Inferior parietal cortex (tissue), 1 donor: ENCODE data around the gene ZNRF3.
A peak's percentile ranks its signal among the peaks of the same experiment; 100 is the strongest.
"Not testable (repeated sequence)": the region's sequence is repeated elsewhere in the genome, so short reads cannot be mapped to it uniquely, and the experiment has no call there.

ENCODE experiments used
- DNase-seq: peaks from one replicate; pipeline ENCODE4 v3.0.0-alpha.2; 2016; ENCODE audit errors: extremely low spot score

Gene ZNRF3

DNA sequence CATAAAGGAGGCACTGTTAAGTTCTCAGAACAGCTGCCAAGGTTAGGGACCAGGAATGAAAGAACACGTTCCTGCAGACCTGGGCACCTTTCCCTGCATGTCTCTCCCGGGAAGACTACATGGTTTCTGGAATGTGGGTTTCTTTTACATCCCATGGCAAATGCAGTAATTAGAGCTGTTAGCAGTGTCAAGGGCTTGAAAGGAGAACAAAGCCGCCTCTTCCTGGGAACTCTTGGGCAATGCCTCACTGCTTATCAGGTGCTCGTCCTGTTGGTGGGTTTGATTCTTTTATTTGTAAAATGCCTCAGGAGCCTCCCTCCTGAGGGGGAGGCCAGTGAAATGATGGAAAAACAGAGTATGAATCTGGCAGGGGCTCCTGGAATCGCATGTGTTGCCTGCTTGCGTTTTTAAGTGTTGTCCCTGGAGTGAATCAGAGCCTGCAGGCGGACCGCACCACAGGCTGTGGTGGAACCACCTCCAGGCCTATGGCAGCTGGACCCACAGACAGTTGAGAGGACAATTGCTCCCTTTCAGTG is 179.0 kb downstream of the ZNRF3 start:
- DNase-seq, result no peak

GRCh38 chr22:29065468-29066190 is 182.3 kb downstream of the ZNRF3 start:
- DNase-seq, result no peak

DNA sequence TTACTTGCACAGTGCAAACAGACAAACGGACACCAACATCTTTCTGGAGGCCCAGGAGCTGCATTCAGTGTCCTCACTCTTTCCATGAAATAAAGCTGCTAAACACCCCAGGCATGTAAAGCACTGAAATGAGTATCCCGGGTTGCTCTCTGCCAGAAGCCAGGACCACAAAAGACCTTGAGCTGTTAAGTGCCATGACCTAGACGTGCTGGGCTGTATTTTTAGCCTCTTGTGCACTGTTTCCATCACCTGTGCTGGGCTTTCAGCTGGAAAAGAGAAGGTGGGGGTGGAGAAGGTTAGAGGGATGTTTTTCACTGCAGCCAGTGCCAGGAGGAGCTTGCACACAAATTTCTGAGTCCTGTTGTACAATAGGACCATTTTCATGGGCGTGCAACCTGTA is 186.1 kb downstream of the ZNRF3 start:
- DNase-seq, result no peak

- DNase-seq, result no peak
Measured at GRCh38 chr22:29070490-29070889, 187.1 kb downstream of the ZNRF3 start.

DNA sequence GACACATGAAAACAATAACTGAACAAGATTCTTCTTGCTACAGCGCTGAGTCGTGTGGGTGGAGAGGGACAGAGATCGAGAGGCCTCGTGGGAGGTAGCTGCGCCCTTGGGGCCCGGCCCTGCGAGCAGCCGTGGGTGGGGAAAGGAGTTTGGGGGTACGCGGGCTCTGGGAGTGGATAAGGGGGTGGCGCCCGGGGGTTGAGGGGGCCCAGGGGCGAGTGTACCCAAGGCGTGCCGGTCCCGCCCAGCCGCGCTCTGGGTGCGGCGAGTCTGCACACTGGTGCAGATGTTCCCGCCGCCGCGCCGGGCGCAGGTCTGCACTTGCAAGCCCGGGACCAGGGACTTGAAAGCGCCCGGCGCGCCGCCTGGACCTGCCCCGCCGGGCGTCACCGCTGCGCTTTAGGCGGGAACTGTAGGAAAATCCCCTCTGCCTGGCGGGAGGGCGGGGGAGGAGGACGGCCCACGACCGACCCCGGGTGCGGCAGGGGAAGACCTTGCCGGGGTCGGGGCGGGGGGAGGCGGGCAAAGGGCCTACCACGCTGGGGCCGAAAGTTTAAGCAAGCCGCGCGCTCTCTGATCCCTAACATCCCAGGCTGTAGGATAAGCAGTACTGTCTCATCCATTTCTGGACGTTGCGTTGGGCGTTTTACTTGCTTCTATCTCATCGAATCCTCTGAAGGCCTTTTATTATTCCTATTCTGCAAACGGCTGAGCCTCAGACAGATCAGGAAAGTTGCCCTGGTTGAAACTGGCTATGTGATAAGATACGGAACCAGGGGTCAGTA is 188.1 kb downstream of the ZNRF3 start:
- no peak for DNase-seq

- DNase-seq, result peak; percentile 56
Measured at GRCh38 chr22:29072193-29072978, 189.0 kb downstream of the ZNRF3 start.

GRCh38 chr22:29072979-29073617 is 189.7 kb downstream of the ZNRF3 start, which contains the start of gene KREMEN1:
Gene KREMEN1 (plus strand): TSS chr22:29073035. CDS start chr22:29073131, 96 bp downstream.
- DNase-seq, result no peak

GRCh38 chr22:29073618-29074275 is 190.4 kb downstream of the ZNRF3 start:
- DNase-seq, result no peak

- no peak for DNase-seq
Measured at GRCh38 chr22:29074276-29074772, 191.0 kb downstream of the ZNRF3 start.

DNA sequence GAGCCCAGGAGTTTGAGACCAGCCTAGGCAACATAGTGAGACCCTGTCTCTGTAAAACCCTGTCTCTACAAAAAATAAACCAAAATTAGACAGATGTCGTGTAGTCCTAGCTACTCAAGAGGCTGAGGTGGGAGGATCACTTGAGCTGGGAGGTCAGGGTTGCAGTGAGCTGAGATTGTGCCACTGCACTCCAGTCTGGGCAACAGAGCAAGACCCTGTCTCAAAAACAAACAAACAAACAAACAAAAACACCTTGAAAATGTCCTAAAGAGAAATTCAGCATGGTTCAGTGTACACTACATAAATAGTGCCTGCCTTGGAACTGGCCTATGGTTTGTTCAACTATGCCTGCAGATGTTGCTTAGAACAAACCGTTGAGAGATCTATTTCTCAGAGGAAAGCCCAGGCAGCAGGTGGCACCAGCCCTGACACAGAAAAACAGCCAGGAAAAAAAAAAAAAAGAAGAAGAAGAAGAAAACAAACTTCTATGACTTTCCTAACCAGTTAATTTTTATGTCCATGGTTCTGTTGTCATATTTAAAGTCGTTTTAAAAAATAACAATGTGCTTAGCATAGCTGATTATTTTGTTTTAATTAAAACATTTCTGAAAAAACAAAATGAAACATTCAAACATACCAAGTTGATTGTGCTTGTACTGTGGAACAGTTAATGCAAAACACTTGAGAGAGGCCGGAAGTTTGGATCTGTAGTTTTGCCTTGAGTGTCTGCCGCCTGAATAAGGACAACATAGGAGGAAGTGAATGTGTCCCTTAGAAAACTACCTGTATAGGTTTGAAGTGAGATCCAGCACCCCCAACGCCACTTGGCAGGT is 194.9 kb downstream of the ZNRF3 start:
- no peak for DNase-seq

DNA sequence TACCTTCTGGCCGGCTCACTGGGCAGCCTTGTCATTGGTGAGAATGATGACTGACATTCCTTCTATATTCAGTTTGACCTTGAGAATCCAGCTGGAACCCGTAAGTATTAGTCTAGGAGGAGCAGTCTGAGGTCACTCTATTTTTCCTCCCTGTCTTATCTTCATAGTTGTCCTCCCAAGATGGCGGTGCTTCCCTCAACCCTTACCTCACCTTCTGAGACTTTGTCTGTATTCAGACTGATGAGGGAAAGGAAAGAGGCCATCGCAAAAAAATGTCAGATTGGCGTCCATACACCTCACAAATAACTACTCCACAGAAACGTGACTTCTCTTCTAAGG is 195.5 kb downstream of the ZNRF3 start:
- no peak for DNase-seq

- DNase-seq, result no peak
Measured at GRCh38 chr22:29079218-29079901, 196.0 kb downstream of the ZNRF3 start.

DNA sequence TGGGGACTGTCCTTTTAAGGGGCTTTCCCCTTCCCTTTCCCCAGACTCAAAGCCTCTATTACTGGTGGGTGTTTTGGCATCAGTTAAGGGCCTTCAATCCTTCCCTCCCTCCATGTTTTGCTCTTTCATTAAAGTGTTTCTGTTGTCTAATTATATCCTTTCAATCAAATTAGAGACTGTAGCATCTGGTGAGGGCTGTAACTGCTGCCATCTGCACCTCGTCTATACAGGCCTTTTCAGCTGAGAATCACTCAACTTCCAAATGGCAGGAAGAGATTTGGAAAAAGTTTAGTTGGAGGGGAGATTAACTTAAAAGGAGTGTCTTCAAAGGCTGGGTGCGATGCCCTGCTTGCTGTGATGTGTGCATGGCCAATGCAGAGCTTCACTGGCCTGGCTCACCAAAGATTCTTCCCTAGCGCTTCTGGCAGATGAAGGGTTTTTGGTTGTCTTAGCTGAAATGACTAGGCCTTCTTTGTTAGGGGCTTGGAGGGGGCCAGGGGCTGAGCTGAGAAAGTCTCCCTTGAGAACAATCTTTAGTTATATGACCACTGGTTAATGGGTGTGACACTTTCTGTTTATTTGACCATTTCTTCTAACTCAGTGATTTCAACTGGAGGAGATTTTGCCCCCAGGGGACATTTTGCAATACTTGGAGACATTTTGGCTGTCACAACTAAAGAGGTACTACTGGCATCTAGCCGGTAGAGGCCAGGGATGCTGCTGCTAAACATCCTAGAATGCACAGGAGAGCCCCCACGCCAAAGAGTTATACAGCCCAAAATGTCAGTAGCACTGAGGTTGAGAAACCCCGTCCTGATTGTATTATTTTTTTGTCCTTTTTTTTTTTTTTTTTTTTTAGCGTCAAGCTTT is 197.0 kb downstream of the ZNRF3 start:
- no peak for DNase-seq

GRCh38 chr22:29081517-29082236 is 198.3 kb downstream of the ZNRF3 start:
- no peak for DNase-seq

DNA sequence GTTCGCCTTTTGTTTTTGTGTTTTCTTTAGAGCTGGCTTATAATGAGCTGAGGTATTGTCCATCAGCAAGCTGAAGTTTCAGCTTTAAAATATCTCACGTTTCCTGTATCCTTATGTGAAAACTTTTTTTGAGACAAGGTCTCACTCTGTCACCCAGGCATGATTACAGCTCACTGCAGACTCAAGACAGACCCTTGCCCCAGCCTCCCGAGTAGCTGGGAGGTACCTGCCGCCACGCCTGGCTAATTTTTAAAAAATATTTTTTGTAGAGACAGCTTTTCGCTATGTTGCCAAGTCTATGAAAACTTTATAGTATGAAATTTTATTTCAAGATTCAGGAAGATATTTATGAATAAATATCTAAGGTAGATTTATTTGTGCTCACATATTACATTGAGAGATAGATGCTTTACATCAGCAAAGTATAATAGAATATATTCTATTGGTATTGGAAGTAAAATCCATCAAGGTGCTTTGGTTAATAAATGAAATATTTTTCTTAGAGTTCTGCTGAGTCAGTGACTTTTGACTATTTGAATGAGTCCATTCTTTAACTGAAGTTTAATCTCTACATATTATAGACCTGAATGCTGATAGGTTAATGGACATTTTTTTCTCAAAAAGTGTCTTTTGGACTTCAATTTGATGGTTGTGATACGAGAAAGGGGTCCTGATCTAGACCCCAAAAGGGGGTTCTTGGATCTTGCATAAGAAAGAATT is 199.6 kb downstream of the ZNRF3 start:
- no peak for DNase-seq

DNA sequence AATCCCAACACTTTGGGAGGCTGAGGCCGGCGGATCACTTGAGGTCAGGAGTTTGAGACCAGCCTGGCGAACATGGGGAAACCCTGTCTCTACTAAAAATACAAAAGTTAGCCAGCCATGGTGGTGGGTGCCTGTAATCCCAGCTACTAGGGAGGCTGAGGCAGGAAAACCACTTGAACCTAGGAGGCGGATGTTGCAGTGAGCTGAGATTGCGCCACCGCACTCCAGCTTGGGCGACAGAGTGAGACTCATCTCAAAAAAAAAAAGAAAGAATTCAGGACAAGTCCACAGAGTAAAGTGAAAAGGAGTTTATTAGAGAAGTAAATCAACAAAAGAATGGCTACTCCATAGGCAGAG is 200.2 kb downstream of the ZNRF3 start:
- not testable (repeated sequence) for DNase-seq

GRCh38 chr22:29083933-29084591 is 200.7 kb downstream of the ZNRF3 start:
- no peak for DNase-seq
